SK-N-SH (cell line): ENCODE results near the gene FBXO42. TPM values are rescaled to one million over a fixed set of nuclear protein-coding genes. Genes with fewer than 3 reads are reported as not detected.

Experiments
- CTCF ChIA-PET: fragments of 300-600, 350-600 bp; formaldehyde crosslinking; extraction: SDS; loops from one replicate; lab custom pipeline; 2021; lab: Yijun Ruan, JAX
- POLR2A ChIA-PET: fragments of 350-600 bp; sonication (Branson Sonifier 250); formaldehyde crosslinking; extraction: SDS; loops from one replicate; lab custom pipeline; 2020; ENCODE audit warnings: antibody characterized with exemption, inconsistent platforms; lab: Yijun Ruan, JAX
- DNase-seq: peaks from one replicate; pipeline ENCODE4 v3.0.0; 2012
- H2AFZ ChIP-seq: fragments of 200-600 bp; sonication (generic); 2 replicates; pipeline ENCODE4 v1.8.1; 2016; ENCODE audit warnings: antibody characterized with exemption, mild to moderate bottlenecking, low read depth
- H3F3A ChIP-seq: fragments of 200-600 bp; sonication (generic); replicated peaks from 2 replicates; pipeline ENCODE3; 2016; ENCODE audit warnings: antibody characterized with exemption, mild to moderate bottlenecking; ENCODE audit not compliant: insufficient read depth
- H3K27ac ChIP-seq, 2 experiments: fragments of 200-500 bp in 1 of 2; fragments of 200-600 bp in 1 of 2; sonication (Bioruptor generic) in 1 of 2; sonication (generic), shearing (Covaris generic) in 1 of 2; 2 replicates each; pipeline versions ENCODE4 v1.5.1 to v1.6.1; 2014 to 2016; ENCODE audit warnings: low read depth in 2 of 2, inconsistent platforms in 1 of 2, low read length in 1 of 2, mild to moderate bottlenecking in 1 of 2, mixed read lengths in 1 of 2
- H3K27me3 ChIP-seq: fragments of 200-600 bp; sonication (generic), shearing (Covaris generic); 2 replicates; pipeline ENCODE4 v1.6.1; 2016; ENCODE audit warnings: mixed run types; ENCODE audit not compliant: insufficient read depth
- H3K36me3 ChIP-seq, 2 experiments: fragments of 200-500 bp in 1 of 2; fragments of 200-600 bp in 1 of 2; sonication (Bioruptor generic) in 1 of 2; sonication (generic) in 1 of 2; replicated peaks in 1 of 2; 2 replicates each; pipeline versions ENCODE3 to v1.5.1; 2014 to 2016; ENCODE audit warnings: low read length in 1 of 2, mild to moderate bottlenecking in 1 of 2; ENCODE audit not compliant: insufficient read depth in 2 of 2, control insufficient read depth in 1 of 2
- H3K4me1 ChIP-seq, 2 experiments: fragments of 200-500 bp in 1 of 2; fragments of 200-600 bp in 1 of 2; sonication (Bioruptor generic) in 1 of 2; sonication (generic), shearing (Covaris generic) in 1 of 2; 2 replicates each; pipeline versions ENCODE4 v1.5.1 to v1.6.1; 2014 to 2016; ENCODE audit warnings: low read depth in 1 of 2, low read length in 1 of 2, mixed run types in 1 of 2; ENCODE audit not compliant: insufficient read depth in 2 of 2, control insufficient read depth in 1 of 2
- H3K4me2 ChIP-seq: fragments of 200-600 bp; sonication (generic), shearing (Covaris generic); 2 replicates; pipeline ENCODE4 v1.6.1; 2017; ENCODE audit warnings: mixed run types
- H3K4me3 ChIP-seq, 2 experiments: fragments of 200-500 bp in 1 of 2; fragments of 200-600 bp in 1 of 2; sonication (Bioruptor generic) in 1 of 2; sonication (generic), shearing (Covaris generic) in 1 of 2; 2 replicates each; pipeline versions ENCODE4 v1.5.1 to v1.8.1; 2014 to 2016; ENCODE audit warnings: low read depth in 2 of 2, inconsistent platforms in 1 of 2, low read length in 1 of 2, mild to moderate bottlenecking in 1 of 2, mixed read lengths in 1 of 2, moderate library complexity in 1 of 2
- H3K79me2 ChIP-seq: fragments of 200-600 bp; sonication (generic); 2 replicates; pipeline ENCODE4 v1.8.1; 2017; ENCODE audit warnings: mild to moderate bottlenecking; ENCODE audit not compliant: insufficient read depth
- H3K9ac ChIP-seq: fragments of 200-600 bp; sonication (generic); 2 replicates; pipeline ENCODE4 v1.6.1; 2017; ENCODE audit warnings: mixed run types
- H3K9me2 ChIP-seq: fragments of 200-600 bp; sonication (generic); 2 replicates; pipeline ENCODE4 v1.6.1; 2017; ENCODE audit warnings: mixed run types
- H3K9me3 ChIP-seq: fragments of 200-600 bp; sonication (generic); 2 replicates; pipeline ENCODE4 v1.6.1; 2017; ENCODE audit warnings: mixed run types, mild to moderate bottlenecking, moderate library complexity
- H4K20me1 ChIP-seq: fragments of 200-600 bp; sonication (generic); 2 replicates; pipeline ENCODE4 v1.6.1; 2017; ENCODE audit warnings: mild to moderate bottlenecking, mixed run types; ENCODE audit not compliant: insufficient read depth
- ELF1 ChIP-seq: IDR thresholded peaks from 2 replicates; pipeline ENCODE4 v1.4.0; 2012
- EP300 ChIP-seq, 2 experiments: IDR thresholded peaks; 2 replicates each; pipeline versions ENCODE4 v1.4.0 to v1.6.1; 2012; ENCODE audit warnings: borderline replicate concordance in 1 of 2, low read depth in 1 of 2, low read length in 1 of 2
- FOSL2 ChIP-seq: IDR thresholded peaks from 2 replicates; pipeline ENCODE4 v1.4.0; 2012; ENCODE audit warnings: low read depth, mild to moderate bottlenecking, moderate library complexity, borderline replicate concordance
- FOXJ3 ChIP-seq: sonication (generic); formaldehyde crosslinking; IDR thresholded peaks from 2 replicates; pipeline ENCODE4 v1.5.1; 2020; ENCODE audit warnings: mild to moderate bottlenecking, missing genetic modification reagents
- GABPA ChIP-seq: IDR thresholded peaks from 2 replicates; pipeline ENCODE4 v1.4.0; 2012; ENCODE audit warnings: low read depth, mild to moderate bottlenecking
- JUND ChIP-seq: IDR thresholded peaks from 2 replicates; pipeline ENCODE4 v1.4.0; 2012
- NFIC ChIP-seq: IDR thresholded peaks from 2 replicates; pipeline ENCODE4 v1.4.0; 2012; ENCODE audit warnings: borderline replicate concordance
- RFX5 ChIP-seq: IDR thresholded peaks from 2 replicates; pipeline ENCODE4 v1.6.1; 2012; ENCODE audit warnings: mild to moderate bottlenecking, improper control_type of control experiment, low read length
- RXRA ChIP-seq: IDR thresholded peaks from 2 replicates; pipeline ENCODE4 v1.4.0; 2012; ENCODE audit warnings: low read depth, mild to moderate bottlenecking, borderline replicate concordance
- SMC3 ChIP-seq: IDR thresholded peaks from 2 replicates; pipeline ENCODE4 v1.6.1; 2012; ENCODE audit warnings: low read depth, low read length, improper control_type of control experiment
- TAF1 ChIP-seq: IDR thresholded peaks from 2 replicates; pipeline ENCODE4 v1.6.1; 2012; ENCODE audit warnings: low read depth, mild to moderate bottlenecking, low read length, moderate library complexity, borderline replicate concordance
- TCF12 ChIP-seq: IDR thresholded peaks from 2 replicates; pipeline ENCODE4 v1.4.0; 2012
- YY1 ChIP-seq: IDR thresholded peaks from 2 replicates; pipeline ENCODE4 v1.4.0; 2012; ENCODE audit warnings: low read depth, mild to moderate bottlenecking
- WGBS: methylation state at CpG from one replicate; pipeline ENCODE4 v1.1.6; 2017; ENCODE audit warnings: low lambda C conversion rate; 5-methylcytosine and 5-hydroxymethylcytosine counted together
- polyA plus RNA-seq, 3 experiments: library from polyadenylated mRNA; depleted of rRNA; stranded (reverse); fragments of >200 nt; gene quantifications; 2 replicates each; pipeline ENCODE4 v1.2.3, GENCODE V29; 2012
- TF ChIP-seq, protein P1 (sequence below): IDR thresholded peaks from 2 replicates; pipeline ENCODE4 v1.4.0; 2012; ENCODE audit warnings: low read depth, borderline replicate concordance
- TF ChIP-seq, protein P2 (sequence below): IDR thresholded peaks from 2 replicates; pipeline ENCODE4 v1.4.0; 2012; ENCODE audit warnings: low read depth, borderline replicate concordance
- TF ChIP-seq, protein P3 (sequence below): IDR thresholded peaks from 2 replicates; pipeline ENCODE4 v1.4.0; 2012; ENCODE audit warnings: low read depth

Gene FBXO42
- polyA plus RNA-seq, 1 of the 3 experiments (the other 2 are of a cell fraction), result 8.6 TPM

- CTCF ChIA-PET, result no interaction called here
- DNase-seq, result no peak
- H3K79me2 ChIP-seq, result peaks cover 48% of the 10 kb centered on the region
These were observed 44.3 kb upstream of the FBXO42 start for GRCh38 chr1:16396591-16396990.

DNA sequence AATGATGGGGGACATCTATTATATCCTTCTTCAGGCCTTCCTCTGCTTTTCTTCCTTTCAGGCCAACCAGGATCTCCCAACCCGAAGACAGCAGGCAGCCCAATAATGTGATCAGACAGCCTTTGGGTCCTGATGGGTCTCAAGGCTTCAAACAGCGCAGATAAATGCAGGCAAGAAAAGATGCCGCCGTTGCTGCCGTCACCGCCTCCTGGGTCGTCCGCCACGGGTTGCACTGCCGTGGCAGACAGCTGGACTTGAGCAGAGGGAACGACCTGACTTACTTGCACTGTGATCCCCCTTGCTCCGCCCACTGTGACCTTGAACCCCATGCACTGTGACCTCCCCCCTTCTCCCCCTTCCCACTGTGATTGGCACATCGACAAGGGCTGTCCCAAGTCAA lies 42.7 kb upstream of the FBXO42 start:
- CTCF ChIA-PET, result interaction anchor here (1.2 kb wide), 1 partner anchor 45 kb away, joined by 6 read pairs; the partner anchor contains the start of gene NECAP2
- no peaks in the 10 kb centered on the region for H3K9me2 ChIP-seq
- H3K9ac ChIP-seq, result no peak overlapping the region
- H3K4me2 ChIP-seq, result no peak overlapping the region
- peaks cover 46% of the 10 kb centered on the region for H4K20me1 ChIP-seq
- no peaks in the 10 kb centered on the region for H3K27me3 ChIP-seq
- H3K79me2 ChIP-seq, result peaks cover 64% of the 10 kb centered on the region
- TF ChIP-seq ELF1 (no peak), NFIC (no peak), RFX5 (no peak), GABPA (no peak), SMC3 (no peak), RXRA (no peak), FOSL2 (no peak), TAF1 (no peak), EP300 (IDR thresholded peaks at IDR 0.05; ENCODE audit: borderline replicate concordance in 1 of 2, low read depth in 1 of 2, low read length in 1 of 2) (no peak), JUND (no peak), TCF12 (no peak), YY1 (no peak), FOXJ3 (CRISPR knock-in tag) (no peak)
- TF ChIP-seq, protein P1, sequence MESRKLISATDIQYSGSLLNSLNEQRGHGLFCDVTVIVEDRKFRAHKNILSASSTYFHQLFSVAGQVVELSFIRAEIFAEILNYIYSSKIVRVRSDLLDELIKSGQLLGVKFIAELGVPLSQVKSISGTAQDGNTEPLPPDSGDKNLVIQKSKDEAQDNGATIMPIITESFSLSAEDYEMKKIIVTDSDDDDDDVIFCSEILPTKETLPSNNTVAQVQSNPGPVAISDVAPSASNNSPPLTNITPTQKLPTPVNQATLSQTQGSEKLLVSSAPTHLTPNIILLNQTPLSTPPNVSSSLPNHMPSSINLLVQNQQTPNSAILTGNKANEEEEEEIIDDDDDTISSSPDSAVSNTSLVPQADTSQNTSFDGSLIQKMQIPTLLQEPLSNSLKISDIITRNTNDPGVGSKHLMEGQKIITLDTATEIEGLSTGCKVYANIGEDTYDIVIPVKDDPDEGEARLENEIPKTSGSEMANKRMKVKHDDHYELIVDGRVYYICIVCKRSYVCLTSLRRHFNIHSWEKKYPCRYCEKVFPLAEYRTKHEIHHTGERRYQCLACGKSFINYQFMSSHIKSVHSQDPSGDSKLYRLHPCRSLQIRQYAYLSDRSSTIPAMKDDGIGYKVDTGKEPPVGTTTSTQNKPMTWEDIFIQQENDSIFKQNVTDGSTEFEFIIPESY, result no peak
- TF ChIP-seq, protein P2, sequence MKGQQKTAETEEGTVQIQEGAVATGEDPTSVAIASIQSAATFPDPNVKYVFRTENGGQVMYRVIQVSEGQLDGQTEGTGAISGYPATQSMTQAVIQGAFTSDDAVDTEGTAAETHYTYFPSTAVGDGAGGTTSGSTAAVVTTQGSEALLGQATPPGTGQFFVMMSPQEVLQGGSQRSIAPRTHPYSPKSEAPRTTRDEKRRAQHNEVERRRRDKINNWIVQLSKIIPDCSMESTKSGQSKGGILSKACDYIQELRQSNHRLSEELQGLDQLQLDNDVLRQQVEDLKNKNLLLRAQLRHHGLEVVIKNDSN, result no peak
- no peak overlapping the region for H3K4me3 ChIP-seq
- peaks cover 12 to 16% of the 10 kb centered on the region in 2 experiments; a peak in 3 of 4 replicates for H3K4me1 ChIP-seq
- peaks cover 12 to 52% of the 10 kb centered on the region in 2 experiments for H3K36me3 ChIP-seq
- H2AFZ ChIP-seq, result no peak overlapping the region
- 97% methylated on average over 11 of the region's 13 CpGs for WGBS
- peaks cover 2% of the 10 kb centered on the region for H3F3A ChIP-seq
- DNase-seq, result no peak
- POLR2A ChIA-PET, result no interaction called here
- no peak overlapping the region for H3K27ac ChIP-seq
- no peaks in the 10 kb centered on the region for H3K9me3 ChIP-seq

More at GRCh38 chr1:16396591-16396990, 44.3 kb upstream of the FBXO42 start:
- peaks cover 6 to 12% of the 10 kb centered on the region in 2 experiments; a peak in 3 of 4 replicates for H3K4me1 ChIP-seq
- H4K20me1 ChIP-seq, result peaks cover 30% of the 10 kb centered on the region
- WGBS, result 17% methylated on average over 2 of the region's 7 CpGs
- H3K36me3 ChIP-seq, result peaks cover 12 to 52% of the 10 kb centered on the region in 2 experiments
- no peaks in the 10 kb centered on the region for H3K9me2 ChIP-seq
- TF ChIP-seq, protein P2, result no peak
- TF ChIP-seq FOSL2 (peak; percentile 20; the same call in 1 of the 2 replicates), NFIC (peak; percentile 11; the same call in 1 of the 2 replicates), RXRA (no peak)
- TF ChIP-seq, protein P3, sequence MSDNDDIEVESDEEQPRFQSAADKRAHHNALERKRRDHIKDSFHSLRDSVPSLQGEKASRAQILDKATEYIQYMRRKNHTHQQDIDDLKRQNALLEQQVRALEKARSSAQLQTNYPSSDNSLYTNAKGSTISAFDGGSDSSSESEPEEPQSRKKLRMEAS, result peak; percentile 81
- H3K4me2 ChIP-seq, result no peak overlapping the region
- peaks cover 2% of the 10 kb centered on the region for H3F3A ChIP-seq
- no peak overlapping the region for H3K4me3 ChIP-seq
- no peak overlapping the region for H2AFZ ChIP-seq
- no peaks in the 10 kb centered on the region for H3K9me3 ChIP-seq
- H3K27ac ChIP-seq, result peak overlapping the region; percentile 40 to 51; a peak in 2 of 4 replicates
- H3K27me3 ChIP-seq, result no peaks in the 10 kb centered on the region
- no peak overlapping the region for H3K9ac ChIP-seq
- POLR2A ChIA-PET, result no interaction called here
